ENCODE data around the gene TMEM125.

Gene TMEM125

GRCh38 chr1:43269627-43270375 is at the start of gene TMEM125:
Gene TMEM125 (plus strand): TSS chr1:43269983. CDS start chr1:43272723, 2,740 bp downstream.
- DNase-seq, result peak; percentile 75

GRCh38 chr1:43220905-43221778 is 48.6 kb upstream of the TMEM125 start:
- DNase-seq, result no peak

- no peak for DNase-seq
Observed at GRCh38 chr1:43221797-43222196, 48.0 kb upstream of the TMEM125 start.

- DNase-seq, result no peak
Observed at GRCh38 chr1:43222879-43223278, 46.9 kb upstream of the TMEM125 start.

GRCh38 chr1:43225168-43225567 is 44.6 kb upstream of the TMEM125 start:
- DNase-seq, result no peak

DNA sequence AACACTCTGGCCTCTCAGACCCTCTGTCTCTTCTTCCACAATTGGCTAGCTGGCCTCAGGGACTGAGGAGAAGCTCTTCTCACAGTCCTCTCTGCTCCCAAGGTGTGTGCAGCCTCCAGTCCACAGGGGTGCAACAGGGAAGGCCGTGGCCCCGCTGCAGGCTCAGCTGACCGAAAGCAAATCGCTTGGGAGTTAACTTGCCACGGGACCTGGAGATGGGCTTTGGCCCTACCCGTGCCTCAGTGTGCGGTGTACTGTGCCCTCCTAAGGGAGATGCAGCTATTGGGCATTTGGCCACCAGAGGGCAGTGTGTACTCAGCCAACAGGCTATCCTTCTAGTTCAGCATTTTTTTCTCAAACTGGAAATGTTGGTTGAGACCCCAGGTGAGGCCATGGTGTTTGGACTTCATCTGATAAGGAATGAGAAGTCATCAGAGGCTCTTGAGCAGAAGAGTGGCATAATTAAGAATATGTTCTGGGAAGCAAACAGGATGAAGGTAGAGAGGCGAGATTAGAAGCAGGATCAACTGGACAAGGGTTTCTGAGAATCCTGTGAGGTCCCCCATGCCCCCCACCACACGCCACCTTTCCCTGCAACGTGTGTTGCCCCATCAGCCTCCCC is 42.5 kb upstream of the TMEM125 start:
- peak; percentile 64 for DNase-seq

- no peak for DNase-seq
Observed at GRCh38 chr1:43229826-43230780, 39.7 kb upstream of the TMEM125 start.

GRCh38 chr1:43232074-43232473 is 37.7 kb upstream of the TMEM125 start:
- DNase-seq, result no peak

DNA sequence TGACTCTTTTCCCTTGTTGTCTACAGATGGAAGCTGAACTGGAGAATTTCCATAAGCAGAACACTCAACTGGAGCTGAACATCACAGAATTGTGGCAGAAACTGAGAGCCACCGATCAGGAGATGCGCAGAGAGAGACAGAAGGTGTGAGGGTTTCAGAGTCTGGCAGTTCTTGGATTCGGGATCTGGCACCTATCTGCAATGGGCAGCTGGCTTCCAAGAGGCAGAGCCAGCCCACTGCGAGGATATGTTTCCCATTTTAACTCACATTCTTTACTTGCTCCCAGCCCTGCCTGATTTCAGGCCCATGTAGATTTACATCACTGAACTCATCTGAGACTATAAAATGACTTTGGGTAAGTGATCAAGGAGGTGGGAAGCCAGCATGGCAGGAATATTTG is 37.3 kb upstream of the TMEM125 start:
- no peak for DNase-seq

GRCh38 chr1:43233631-43234030 is 36.2 kb upstream of the TMEM125 start:
- no peak for DNase-seq

GRCh38 chr1:43234267-43234666 is 35.5 kb upstream of the TMEM125 start:
- no peak for DNase-seq

DNA sequence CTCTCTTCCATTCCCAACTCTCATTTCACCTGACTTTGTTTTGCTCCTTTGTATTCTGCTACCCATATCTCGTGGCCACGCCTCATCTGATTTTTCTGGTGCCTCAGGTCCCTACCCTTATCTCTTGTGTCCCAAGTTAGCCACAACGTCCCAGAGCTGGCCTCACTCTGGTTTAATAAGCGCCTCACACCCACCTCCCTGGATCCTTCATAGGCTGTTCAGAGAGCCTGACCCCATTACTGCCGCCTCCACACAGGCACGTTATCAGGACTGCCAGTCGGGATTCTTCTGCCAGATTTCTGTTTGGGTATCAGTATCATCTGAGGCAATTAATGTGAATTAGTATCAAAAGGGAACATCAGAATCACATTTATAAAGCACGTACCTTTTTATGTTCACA is 34.7 kb upstream of the TMEM125 start:
- DNase-seq, result no peak

GRCh38 chr1:43235451-43236121 is 34.2 kb upstream of the TMEM125 start:
- no peak for DNase-seq

DNA sequence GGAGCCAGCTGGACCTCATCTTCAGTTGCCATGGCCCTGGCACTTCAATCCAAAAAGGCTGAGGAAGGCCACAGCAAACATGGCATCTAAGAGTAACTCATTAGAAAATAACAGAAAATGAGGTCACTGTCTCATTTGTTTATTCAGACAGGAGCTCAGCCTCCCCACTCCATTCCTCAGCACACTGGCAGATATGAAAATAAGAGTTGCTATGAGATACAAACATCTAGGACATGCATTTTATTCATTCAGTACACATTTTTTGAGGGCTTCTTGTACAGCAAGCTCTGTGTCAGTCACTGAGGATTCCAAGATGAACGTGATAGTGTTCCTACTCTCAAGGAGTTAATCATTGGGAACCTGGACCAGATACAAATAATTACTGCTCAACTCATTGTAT is 32.7 kb upstream of the TMEM125 start:
- no peak for DNase-seq

DNA sequence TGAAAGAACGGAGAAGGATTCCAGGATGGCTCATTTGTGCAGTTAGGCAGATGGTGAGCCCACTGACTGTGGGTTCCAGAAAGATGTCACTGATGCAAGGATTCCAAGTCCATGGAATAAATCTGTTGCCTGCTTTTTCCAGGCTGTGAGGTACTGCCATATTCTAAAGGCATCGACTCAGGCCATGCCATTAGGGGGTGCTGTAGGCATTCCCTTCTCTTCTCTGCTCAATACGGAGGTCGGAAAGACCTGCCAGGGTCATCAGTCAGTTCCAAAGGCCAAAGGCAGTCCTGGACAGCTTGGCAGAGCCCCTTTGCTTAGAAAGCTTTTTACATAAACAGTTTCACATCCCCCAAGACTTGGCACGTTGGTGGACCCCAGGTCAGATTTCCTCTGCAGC is 31.7 kb upstream of the TMEM125 start:
- DNase-seq, result no peak

DNA sequence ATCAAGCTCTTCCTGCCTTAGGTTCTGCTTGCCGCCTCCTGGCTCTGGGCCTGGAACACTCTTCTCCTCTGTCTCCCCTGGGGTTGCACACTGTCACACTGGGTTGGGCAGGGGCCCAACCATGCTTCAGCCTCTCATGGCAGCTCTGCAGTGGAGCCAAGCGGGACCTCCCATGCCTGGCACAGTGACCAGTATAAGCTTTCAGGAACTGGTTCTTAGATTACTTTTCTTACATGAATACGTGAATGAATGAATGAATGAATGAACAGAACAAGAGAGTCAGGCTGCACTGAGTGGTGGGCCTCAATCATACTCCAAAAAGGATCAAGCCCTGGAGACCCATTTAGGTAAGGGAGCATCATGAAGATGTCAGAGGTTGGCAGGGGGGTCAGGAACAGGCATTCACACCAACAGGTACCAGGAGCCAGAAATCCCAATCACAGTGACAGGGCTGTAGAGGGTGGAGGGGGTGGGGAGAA is 30.8 kb upstream of the TMEM125 start:
- no peak for DNase-seq

DNA sequence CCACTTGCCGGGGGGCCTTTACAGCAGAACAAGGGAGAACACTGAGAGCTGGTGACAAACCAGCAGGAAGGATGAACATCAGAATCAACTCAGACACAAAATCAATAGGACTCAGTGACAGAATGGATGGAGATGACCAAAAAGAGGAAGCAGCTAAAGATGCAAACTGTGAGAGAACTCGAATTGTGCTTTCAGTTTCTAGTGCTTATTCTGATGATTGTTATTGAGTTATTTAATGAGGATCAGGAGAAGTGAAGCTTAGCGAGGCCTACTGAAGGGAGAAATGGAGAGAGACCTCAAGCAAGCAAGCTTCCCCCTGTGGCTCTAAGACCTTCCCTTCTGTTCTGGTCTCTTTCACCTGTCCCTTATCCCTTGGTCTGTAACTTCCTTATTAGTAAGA is 30.3 kb upstream of the TMEM125 start:
- no peak for DNase-seq

GRCh38 chr1:43241413-43241836 is 28.4 kb upstream of the TMEM125 start:
- DNase-seq, result no peak

DNA sequence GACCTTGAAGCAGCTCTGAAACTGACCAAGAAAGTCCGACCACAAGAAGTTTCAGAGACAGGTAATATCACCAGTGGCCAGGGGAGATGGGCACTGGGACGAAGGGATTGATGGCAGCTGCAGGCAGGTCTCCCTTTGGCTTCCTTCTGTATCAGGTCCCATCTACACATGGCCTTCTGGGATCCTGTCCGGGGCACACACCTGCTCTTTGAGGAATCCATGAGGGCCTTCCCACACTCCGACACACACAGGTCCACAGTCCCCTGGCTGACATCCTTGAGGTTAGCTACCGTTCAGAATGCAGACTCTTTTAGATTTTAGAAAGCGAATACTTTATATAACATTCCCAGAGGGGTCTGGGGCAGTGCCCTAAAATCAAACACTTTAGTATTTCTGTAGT is 26.5 kb upstream of the TMEM125 start:
- DNase-seq, result no peak

GRCh38 chr1:43246466-43247213 is 23.1 kb upstream of the TMEM125 start:
- DNase-seq, result no peak

Measured in DMS79 (cell line).